Glutamatergic neuron (in vitro differentiated cells): Measurements from ENCODE around the gene CD2AP. TPM values are rescaled to one million over a fixed set of nuclear protein-coding genes. Genes with fewer than 3 reads are reported as not detected.

Experiments
- DNase-seq: peaks from one replicate; pipeline ENCODE4 v3.0.0; 2022
- H3K27ac Mint-ChIP-seq: one replicate; pipeline ENCODE4 v1.8.0; 2020; ENCODE audit warnings: mild to moderate bottlenecking, mixed read lengths, inconsistent platforms; ENCODE audit not compliant: unreplicated experiment
- H3K27me3 Mint-ChIP-seq: one replicate; pipeline ENCODE4 v1.8.0; 2020; ENCODE audit warnings: mild to moderate bottlenecking, moderate library complexity, mixed read lengths, inconsistent platforms; ENCODE audit not compliant: unreplicated experiment
- H3K36me3 Mint-ChIP-seq: one replicate; pipeline ENCODE4 v1.8.0; 2020; ENCODE audit warnings: mild to moderate bottlenecking, mixed read lengths, inconsistent platforms; ENCODE audit not compliant: unreplicated experiment
- H3K4me1 Mint-ChIP-seq: one replicate; pipeline ENCODE4 v1.8.0; 2020; ENCODE audit warnings: mild to moderate bottlenecking, low read depth, mixed read lengths, inconsistent platforms; ENCODE audit not compliant: unreplicated experiment
- H3K4me3 Mint-ChIP-seq: one replicate; pipeline ENCODE4 v1.8.0; 2020; ENCODE audit warnings: mild to moderate bottlenecking, mixed read lengths, inconsistent platforms; ENCODE audit not compliant: unreplicated experiment
- H3K9me3 Mint-ChIP-seq: one replicate; pipeline ENCODE4 v1.8.0; 2020; ENCODE audit warnings: mild to moderate bottlenecking, moderate library complexity, mixed read lengths, inconsistent platforms; ENCODE audit not compliant: unreplicated experiment
- total RNA-seq: library from RNA; stranded (reverse); fragmentation: NEBNext Ultra II Directional; extraction: Animal tissue kit (Norgen Biotek cat#: 25700); gene quantifications from one replicate; pipeline ENCODE4 v1.2.1, GENCODE V29; 2021; ENCODE audit not compliant: unreplicated experiment
- TF ChIP-seq, protein P1 (sequence below): fragments of 200-600 bp; sonication (generic); IDR thresholded peaks from one replicate; pipeline ENCODE4 v1.5.0; 2021; ENCODE audit not compliant: partially characterized antibody, unreplicated experiment

CD2AP gene
- total RNA-seq, 1 donor from 2014 or later = 14.9 TPM

DNA sequence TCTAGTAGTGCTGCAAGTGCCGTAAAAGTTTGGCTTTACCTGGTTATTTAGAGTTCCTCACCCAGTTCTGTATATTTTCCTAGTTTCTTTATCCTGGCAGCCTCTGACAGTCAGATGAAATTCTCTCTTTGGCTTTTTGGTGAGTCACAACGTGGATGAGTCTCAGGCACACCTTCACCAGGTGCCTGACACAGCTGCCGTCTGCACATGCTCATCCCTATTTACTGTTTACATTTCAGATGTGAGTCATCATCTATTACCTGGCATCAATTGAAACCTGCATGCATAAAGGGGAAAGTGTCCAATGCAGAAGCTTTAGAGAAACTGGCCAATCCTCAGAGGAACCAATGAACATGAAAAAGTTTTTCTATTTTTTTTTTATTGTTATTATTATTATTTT is 187.5 kb downstream of the CD2AP start:
- H3K27me3 Mint-ChIP-seq = peaks cover 2% of the 10 kb centered on the region
- H3K4me1 Mint-ChIP-seq = peaks cover 1% of the 10 kb centered on the region
- no peaks in the 10 kb centered on the region for H3K36me3 Mint-ChIP-seq
- TF ChIP-seq, protein P1, sequence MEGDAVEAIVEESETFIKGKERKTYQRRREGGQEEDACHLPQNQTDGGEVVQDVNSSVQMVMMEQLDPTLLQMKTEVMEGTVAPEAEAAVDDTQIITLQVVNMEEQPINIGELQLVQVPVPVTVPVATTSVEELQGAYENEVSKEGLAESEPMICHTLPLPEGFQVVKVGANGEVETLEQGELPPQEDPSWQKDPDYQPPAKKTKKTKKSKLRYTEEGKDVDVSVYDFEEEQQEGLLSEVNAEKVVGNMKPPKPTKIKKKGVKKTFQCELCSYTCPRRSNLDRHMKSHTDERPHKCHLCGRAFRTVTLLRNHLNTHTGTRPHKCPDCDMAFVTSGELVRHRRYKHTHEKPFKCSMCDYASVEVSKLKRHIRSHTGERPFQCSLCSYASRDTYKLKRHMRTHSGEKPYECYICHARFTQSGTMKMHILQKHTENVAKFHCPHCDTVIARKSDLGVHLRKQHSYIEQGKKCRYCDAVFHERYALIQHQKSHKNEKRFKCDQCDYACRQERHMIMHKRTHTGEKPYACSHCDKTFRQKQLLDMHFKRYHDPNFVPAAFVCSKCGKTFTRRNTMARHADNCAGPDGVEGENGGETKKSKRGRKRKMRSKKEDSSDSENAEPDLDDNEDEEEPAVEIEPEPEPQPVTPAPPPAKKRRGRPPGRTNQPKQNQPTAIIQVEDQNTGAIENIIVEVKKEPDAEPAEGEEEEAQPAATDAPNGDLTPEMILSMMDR = no peak
- H3K27ac Mint-ChIP-seq = no peak overlapping the region
- H3K9me3 Mint-ChIP-seq = no peaks in the 10 kb centered on the region
- DNase-seq = no peak
- H3K4me3 Mint-ChIP-seq = no peak overlapping the region

DNA sequence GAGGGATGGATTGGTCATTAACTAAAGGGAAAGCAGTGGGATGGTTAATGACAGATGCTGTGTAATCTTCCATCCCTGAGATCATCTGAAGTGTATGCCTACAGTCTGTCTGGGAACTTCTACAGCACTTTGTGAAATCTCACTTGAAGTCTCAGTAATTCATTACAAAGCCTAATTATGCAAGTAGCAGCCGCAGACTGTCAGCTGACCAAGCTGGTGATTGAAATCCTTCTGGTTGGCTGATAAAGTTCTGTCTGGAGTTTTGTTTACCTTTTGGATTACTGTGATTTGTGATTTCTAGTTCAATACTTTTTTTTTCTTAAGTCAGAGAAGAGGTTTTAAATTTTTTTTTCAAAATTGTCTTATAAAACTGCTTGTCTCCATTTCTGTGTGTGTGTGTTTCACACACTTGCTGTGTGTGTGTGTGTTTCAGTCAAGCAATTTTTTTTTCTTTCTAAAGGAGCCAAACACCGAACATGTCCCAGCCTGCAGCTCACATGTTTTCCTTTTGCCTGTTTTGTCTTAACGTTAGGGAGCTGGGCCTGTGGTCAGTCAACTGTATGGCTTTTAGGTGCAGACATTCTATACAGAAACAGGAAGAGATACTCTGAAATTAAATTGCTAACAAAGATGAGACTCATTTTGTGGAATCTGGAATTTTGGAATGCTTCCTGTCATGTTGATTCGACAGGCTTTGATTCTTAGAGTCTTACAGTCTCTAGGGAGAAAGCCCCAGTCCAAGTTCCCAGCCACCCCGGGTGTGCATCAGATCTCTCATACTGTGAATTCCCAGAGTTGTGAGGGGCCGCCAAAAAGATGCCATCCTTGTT is 192.3 kb downstream of the CD2AP start:
- no peak for DNase-seq
- H3K4me1 Mint-ChIP-seq = peaks cover 4% of the 10 kb centered on the region
- TF ChIP-seq, protein P1 = no peak
- H3K27me3 Mint-ChIP-seq = peaks cover 2% of the 10 kb centered on the region
- no peaks in the 10 kb centered on the region for H3K9me3 Mint-ChIP-seq
- H3K4me3 Mint-ChIP-seq = no peak overlapping the region
- no peaks in the 10 kb centered on the region for H3K36me3 Mint-ChIP-seq
- no peak overlapping the region for H3K27ac Mint-ChIP-seq

DNA sequence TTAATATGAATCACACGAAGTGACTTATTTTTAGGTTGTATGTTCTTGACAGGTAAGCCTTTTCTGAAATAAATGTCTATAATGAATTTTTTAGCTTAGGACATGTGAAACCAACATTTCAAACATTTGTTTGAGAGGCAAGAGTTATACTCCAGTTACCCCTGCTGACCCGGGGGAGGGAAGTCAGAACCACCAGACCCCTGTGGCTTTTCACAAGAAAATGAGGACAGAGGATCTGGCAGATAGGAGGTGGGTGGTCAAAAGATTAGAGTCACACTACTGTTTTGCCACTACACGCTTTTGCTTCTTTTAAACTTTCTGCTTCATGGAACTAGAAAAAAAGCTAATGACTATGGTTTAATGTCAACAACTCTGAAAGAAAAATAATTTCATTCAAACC is 193.3 kb downstream of the CD2AP start:
- H3K4me3 Mint-ChIP-seq = no peak overlapping the region
- TF ChIP-seq, protein P1 = no peak

DNA sequence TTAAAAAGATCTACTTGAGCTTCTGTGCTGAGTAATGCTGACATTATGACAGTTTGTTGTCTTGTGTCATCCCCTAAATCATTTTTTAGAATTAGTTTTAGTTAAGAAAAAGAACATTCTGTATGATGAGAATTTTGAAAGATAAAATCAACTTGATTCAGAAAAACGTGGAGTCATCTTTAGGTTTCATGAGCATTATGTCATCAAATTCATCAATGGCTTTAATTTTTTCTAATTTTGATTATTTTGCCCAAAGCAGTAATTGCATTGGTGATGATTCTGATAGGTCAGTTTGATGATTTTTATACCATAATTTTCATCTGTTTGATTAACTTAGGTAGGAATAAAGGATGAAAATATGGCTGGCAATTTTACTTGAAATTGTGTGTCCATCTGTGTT is 194.2 kb downstream of the CD2AP start:
- Mint-ChIP-seq H3K27ac (no peak overlapping the region), H3K9me3 (no peaks in the 10 kb centered on the region), H3K4me1 (peaks cover 4% of the 10 kb centered on the region), H3K36me3 (no peaks in the 10 kb centered on the region), H3K4me3 (no peak overlapping the region), H3K27me3 (peaks cover 2% of the 10 kb centered on the region)
- TF ChIP-seq, protein P1 = no peak
- no peak for DNase-seq

More for the DNA sequence above, 193.3 kb downstream of the CD2AP start:
- H3K27me3 Mint-ChIP-seq = peaks cover 2% of the 10 kb centered on the region
- H3K27ac Mint-ChIP-seq = no peak overlapping the region
- H3K36me3 Mint-ChIP-seq = no peaks in the 10 kb centered on the region
- H3K4me1 Mint-ChIP-seq = peaks cover 4% of the 10 kb centered on the region
- H3K9me3 Mint-ChIP-seq = no peaks in the 10 kb centered on the region
- no peak for DNase-seq

DNA sequence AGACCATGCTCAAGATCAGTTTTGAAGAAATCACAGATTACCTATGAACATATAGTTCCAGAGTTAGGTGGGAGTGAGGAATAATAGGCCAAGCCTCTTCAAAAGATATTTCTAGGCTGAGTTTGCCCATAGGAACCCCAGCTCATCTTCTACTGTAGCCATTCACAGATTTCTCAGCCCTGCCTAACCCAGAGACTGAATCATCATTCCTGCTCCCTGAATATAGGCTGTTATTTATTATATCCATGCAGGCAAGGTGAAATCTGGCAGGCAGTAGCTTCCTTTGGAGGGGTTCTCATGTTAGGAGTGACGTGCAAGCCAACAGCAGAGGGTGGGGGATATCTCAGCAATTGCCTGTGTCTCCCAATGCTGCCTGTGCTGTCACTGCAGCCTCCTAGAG is 195.2 kb downstream of the CD2AP start:
- peaks cover 2% of the 10 kb centered on the region for H3K27me3 Mint-ChIP-seq
- no peak for DNase-seq
- no peaks in the 10 kb centered on the region for H3K36me3 Mint-ChIP-seq
- no peaks in the 10 kb centered on the region for H3K9me3 Mint-ChIP-seq
- peaks cover 4% of the 10 kb centered on the region for H3K4me1 Mint-ChIP-seq
- H3K4me3 Mint-ChIP-seq = no peak overlapping the region
- H3K27ac Mint-ChIP-seq = no peak overlapping the region
- TF ChIP-seq, protein P1 = no peak
